DND-41 (cell line): ENCODE results near the gene TAOK1.

Source experiments
- EZH2 ChIP-seq: IDR thresholded peaks from 3 replicates; pipeline ENCODE4 v1.6.1; 2012; ENCODE audit warnings: borderline replicate concordance, low read depth, mild to moderate bottlenecking, moderate library complexity, low read length, inconsistent platforms; ENCODE audit not compliant: severe bottlenecking
- TF ChIP-seq, protein P1 (sequence below): IDR thresholded peaks from 2 replicates; pipeline ENCODE4 v1.5.1; 2012; ENCODE audit warnings: borderline replicate concordance, low read length, moderate library complexity, mild to moderate bottlenecking; ENCODE audit not compliant: poor library complexity, severe bottlenecking; ENCODE audit errors: extremely low read depth

DNA sequence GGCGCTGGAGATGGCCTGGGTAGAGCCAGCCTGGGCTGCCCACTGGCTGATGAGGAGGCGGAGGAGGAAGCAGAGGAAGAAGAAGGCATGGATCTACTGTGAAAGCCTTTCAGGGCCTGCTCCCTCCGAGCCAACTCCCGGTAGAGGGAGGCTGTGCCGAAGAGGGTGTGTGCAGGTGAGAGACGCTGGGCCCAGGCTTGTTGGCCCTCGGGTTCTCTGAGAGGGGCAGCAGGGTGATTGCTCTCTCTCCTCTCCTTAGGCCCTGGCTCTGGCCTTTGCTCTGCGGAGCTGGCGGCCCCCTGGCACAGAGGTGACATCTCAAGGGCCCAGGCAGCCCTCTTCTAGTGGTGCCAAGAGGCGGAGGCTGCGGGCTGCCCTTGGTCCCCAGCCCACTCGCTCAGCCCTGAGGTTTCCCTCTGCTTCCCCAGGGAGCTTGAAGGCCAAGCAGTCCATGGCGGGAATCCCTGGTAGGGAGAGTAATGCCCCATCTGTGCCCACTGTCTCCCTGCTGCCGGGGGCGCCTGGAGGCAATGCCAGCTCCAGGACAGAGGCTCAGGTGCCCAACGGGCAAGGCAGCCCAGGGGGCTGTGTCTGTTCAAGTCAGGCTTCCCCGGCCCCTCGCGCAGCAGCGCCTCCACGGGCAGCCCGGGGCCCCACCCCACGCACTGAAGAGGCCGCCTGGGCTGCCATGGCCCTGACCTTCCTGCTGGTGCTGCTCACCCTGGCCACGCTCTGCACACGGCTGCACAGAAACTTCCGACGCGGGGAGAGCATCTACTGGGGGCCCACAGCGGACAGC, 181.9 kb downstream of the TAOK1 start:
- TF ChIP-seq, protein P1, sequence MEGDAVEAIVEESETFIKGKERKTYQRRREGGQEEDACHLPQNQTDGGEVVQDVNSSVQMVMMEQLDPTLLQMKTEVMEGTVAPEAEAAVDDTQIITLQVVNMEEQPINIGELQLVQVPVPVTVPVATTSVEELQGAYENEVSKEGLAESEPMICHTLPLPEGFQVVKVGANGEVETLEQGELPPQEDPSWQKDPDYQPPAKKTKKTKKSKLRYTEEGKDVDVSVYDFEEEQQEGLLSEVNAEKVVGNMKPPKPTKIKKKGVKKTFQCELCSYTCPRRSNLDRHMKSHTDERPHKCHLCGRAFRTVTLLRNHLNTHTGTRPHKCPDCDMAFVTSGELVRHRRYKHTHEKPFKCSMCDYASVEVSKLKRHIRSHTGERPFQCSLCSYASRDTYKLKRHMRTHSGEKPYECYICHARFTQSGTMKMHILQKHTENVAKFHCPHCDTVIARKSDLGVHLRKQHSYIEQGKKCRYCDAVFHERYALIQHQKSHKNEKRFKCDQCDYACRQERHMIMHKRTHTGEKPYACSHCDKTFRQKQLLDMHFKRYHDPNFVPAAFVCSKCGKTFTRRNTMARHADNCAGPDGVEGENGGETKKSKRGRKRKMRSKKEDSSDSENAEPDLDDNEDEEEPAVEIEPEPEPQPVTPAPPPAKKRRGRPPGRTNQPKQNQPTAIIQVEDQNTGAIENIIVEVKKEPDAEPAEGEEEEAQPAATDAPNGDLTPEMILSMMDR: no peak
- TF ChIP-seq EZH2: no peak
